B cell (primary cell): ENCODE measurements around the gene ADGRV1.

Source experiments
- CTCF ChIP-seq: fragments of 200-600 bp; IDR thresholded peaks from one replicate; pipeline ENCODE4 v1.8.0; 2022; ENCODE audit warnings: antibody characterized with exemption, mild to moderate bottlenecking
- EZH2 ChIP-seq: IDR thresholded peaks from 2 replicates; pipeline ENCODE4 v1.6.1; 2012; ENCODE audit warnings: borderline replicate concordance, low read depth, mild to moderate bottlenecking, moderate library complexity, low read length; ENCODE audit not compliant: insufficient read depth, poor library complexity, severe bottlenecking

GRCh38 chr5:90944116-90944515 lies 385.5 kb downstream of the ADGRV1 start:
- no peak for TF ChIP-seq CTCF
- no peak for TF ChIP-seq EZH2
